GM18505 (cell line): Measurements from ENCODE around the gene NEBL.

Source experiments
- ATAC-seq: cut with Tn5 transposase; IDR thresholded peaks from one replicate; pipeline ENCODE4 v1.9.1; 2021; ENCODE audit not compliant: unreplicated experiment
- POLR2A ChIP-seq: IDR thresholded peaks from 4 replicates; pipeline ENCODE4 v1.6.1; 2011; ENCODE audit warnings: borderline replicate concordance; ENCODE audit not compliant: insufficient read depth, insufficient read length; ENCODE audit errors: extremely low read depth

The NEBL gene

GRCh38 chr10:20767028-20767427 lies 130.1 kb downstream of the NEBL start:
- no peak for ATAC-seq

GRCh38 chr10:20765066-20765465 lies 132.0 kb downstream of the NEBL start:
- ATAC-seq = no peak

More at GRCh38 chr10:20767028-20767427, 130.1 kb downstream of the NEBL start:
- no peak for TF ChIP-seq POLR2A

GRCh38 chr10:20760460-20760859 lies 136.7 kb downstream of the NEBL start:
- TF ChIP-seq POLR2A = no peak
- ATAC-seq = no peak

More at GRCh38 chr10:20765066-20765465, 132.0 kb downstream of the NEBL start:
- no peak for TF ChIP-seq POLR2A

GRCh38 chr10:20748551-20748950 lies 148.6 kb downstream of the NEBL start:
- no peak for ATAC-seq
- no peak for TF ChIP-seq POLR2A

- ATAC-seq = no peak
- no peak for TF ChIP-seq POLR2A
These were observed 149.3 kb downstream of the NEBL start for GRCh38 chr10:20747782-20748181.

DNA sequence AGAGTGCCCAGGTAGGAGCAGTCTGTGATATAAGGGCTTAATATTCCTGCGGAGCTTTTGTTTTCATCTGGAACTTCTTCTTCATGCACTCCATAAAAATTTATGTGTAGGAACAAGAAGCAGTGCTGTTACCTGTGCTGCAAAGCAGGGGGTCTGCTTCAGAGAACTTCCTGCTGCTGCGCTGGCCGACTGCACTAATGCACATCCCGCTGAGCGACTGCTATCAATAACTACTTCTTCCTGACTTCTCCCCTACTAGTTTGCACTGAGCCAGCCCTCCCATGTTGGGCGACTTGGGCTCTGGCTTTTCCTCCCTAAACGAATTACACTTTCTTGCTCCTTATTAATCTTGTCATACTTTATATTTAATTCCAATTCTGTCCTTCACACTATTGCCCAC lies 150.3 kb downstream of the NEBL start:
- ATAC-seq = no peak

GRCh38 chr10:20745556-20746375 lies 151.3 kb downstream of the NEBL start:
- TF ChIP-seq POLR2A = no peak
- no peak for ATAC-seq

More for the DNA sequence above, 150.3 kb downstream of the NEBL start:
- no peak for TF ChIP-seq POLR2A

DNA sequence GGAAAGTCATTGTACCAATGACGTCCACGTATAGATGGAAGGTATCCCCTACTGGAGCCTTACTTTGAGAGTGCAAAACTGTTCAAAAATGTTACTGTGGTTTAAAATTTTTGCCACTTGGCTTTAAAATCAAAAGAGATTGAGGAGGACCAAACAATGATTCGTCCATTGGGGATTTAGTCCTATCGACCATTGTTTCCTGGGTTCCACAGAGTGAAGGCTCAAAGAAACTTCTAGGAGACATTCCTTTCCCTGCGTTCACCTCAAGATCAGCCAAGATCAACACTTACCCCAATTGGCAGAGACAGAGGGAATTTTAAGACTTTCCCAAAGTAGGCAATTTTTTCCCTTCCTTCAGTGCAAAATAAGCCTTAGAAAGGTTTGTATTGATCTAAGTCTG lies 152.3 kb downstream of the NEBL start:
- no peak for ATAC-seq
- TF ChIP-seq POLR2A = no peak

DNA sequence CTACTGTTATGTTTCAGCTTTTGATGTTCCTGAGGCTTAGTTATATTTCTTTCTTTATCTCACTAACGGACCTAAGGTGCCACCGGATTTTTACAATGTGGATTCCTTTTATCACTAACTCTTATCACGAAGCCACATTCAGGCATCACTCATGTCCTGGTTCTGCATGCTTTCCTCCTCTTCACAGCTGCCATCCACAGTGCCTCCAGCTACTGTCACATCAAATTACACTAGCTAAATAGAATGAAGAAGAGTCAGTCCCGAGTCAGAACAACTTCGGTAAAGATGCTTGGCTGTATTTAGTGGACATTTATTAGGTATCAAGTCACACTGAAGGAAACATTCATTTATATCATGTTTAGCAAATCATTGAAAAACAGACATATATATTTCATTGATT lies 153.2 kb downstream of the NEBL start:
- no peak for ATAC-seq
- TF ChIP-seq POLR2A = no peak

DNA sequence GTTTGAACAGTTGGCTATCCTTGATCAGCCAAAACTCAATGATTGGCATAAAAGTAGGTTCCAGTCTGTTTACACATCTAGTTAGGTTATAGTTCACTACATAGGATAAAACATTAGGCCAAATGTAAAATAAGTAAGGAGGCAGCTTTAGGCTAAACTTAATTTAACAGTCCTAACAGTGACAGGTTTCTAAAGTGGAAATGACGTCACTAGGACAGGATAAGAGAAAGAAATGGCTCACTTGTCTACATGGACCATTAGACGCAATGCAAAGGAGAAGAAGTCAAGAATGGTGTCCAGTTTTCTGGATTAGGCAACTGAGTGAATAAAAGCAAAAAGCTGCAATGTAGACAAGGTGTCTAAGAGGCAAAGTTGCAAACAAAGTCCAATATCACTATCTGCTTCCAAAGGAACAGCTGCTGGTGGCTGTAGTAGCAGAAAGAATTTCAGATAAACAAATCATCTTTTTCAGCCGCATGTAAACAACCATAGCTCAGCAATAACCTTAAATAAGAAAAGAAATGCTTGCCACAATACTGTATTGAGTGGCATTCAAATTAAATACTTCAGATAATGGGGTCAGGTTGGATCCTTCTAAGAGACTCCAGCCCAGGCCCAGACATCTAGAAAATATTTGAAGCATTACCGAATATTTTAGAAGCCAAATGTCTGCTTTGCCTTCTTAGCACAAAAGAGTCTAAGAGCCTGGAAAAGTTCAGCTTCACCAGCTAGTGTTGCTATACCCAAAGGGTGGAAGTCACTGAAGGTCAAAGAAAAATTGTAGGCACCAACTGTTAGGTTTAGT lies 154.2 kb downstream of the NEBL start:
- ATAC-seq = no peak
- TF ChIP-seq POLR2A = no peak

DNA sequence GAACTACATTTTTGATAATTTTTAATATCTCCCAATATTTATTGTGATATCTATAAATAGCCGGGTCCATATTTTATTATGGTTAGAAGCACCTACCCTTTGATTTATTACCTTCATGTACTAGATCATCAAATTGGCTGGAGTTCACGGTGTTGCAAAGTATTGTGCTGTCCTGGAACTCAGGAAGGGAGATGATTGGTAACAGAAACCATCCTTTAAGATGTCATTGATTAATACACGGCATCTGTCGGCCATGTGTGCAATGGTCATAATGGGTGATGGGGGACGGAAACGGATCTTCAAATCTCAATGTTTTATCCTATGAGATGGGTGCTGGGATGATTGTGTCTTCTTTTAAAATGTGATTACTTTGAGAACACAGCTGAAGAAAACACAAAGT lies 157.0 kb downstream of the NEBL start:
- TF ChIP-seq POLR2A = no peak
- ATAC-seq = no peak

- TF ChIP-seq POLR2A = no peak
These were observed 160.0 kb downstream of the NEBL start for GRCh38 chr10:20737107-20737506.

More at GRCh38 chr10:20737107-20737506, 160.0 kb downstream of the NEBL start:
- ATAC-seq = no peak
